ENCODE data around the gene EYA4.

The EYA4 gene

DNA sequence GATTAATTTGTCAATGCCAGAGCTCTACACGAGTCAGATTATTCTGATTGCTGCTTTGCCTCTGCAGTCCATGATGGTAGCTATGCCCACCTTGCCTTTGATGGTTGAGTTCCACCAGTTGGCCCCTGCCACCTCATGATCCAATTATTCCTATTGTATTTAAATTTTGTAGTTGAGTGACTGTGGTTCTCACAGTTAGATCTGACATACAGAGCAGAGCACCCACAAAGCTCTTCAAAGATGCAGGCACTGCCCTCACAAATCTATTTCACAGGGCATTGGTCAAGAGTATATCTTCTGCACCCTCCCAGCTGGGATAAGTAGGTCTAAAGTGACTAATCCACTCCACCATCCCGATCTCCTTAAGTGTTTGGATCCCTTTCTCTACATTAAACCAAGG is 318.8 kb downstream of the EYA4 start:
- Histone ChIP-seq H3K4me1 (ENCODE audit: control insufficient read depth in 5 of 5, insufficient read depth in 5 of 5, low read length in 5 of 5) (no peaks in the 10 kb centered on the region), H3K4me3 (ENCODE audit: low read depth in 1 of 5, low read length in 5 of 5) (peak overlapping the region in 2 of 5 donors; percentile 15 to 33), H3K9ac (ENCODE audit: low read length in 5 of 5) (no peak overlapping the region), H3K27me3 (ENCODE audit: control insufficient read depth in 5 of 5, insufficient read depth in 4 of 5, low read length in 5 of 5) (no peaks in the 10 kb centered on the region), H3K36me3 (ENCODE audit: control insufficient read depth in 5 of 5, insufficient read depth in 5 of 5, low read length in 5 of 5) (no peaks in the 10 kb centered on the region), H3K27ac (ENCODE audit: low read depth, low read length) (no peak overlapping the region), H3K9me3 (ENCODE audit: control insufficient read depth in 5 of 5, low read length in 5 of 5) (peaks cover 7 to 21% (median 17%) of the 10 kb centered on the region in 5 donors)

GRCh38 chr6:133567636-133568035 is 326.5 kb downstream of the EYA4 start:
- Histone ChIP-seq H3K27me3 (ENCODE audit: control insufficient read depth in 5 of 5, insufficient read depth in 4 of 5, low read length in 5 of 5) (peaks cover 0 to 3% (median 0%) of the 10 kb centered on the region in 5 donors), H3K36me3 (ENCODE audit: control insufficient read depth in 5 of 5, insufficient read depth in 5 of 5, low read length in 5 of 5) (no peaks in the 10 kb centered on the region), H3K9me3 (ENCODE audit: control insufficient read depth in 5 of 5, low read length in 5 of 5) (no peaks in the 10 kb centered on the region), H3K4me1 (ENCODE audit: control insufficient read depth in 5 of 5, insufficient read depth in 5 of 5, low read length in 5 of 5) (peaks cover 0 to 8% (median 3%) of the 10 kb centered on the region in 5 donors), H3K27ac (ENCODE audit: low read depth, low read length) (no peak overlapping the region), H3K9ac (ENCODE audit: low read length in 5 of 5) (no peak overlapping the region), H3K4me3 (ENCODE audit: low read depth in 1 of 5, low read length in 5 of 5) (no peak overlapping the region)

GRCh38 chr6:133568970-133569889 is 328.1 kb downstream of the EYA4 start:
- H3K36me3 ChIP-seq (ENCODE audit: control insufficient read depth in 5 of 5, insufficient read depth in 5 of 5, low read length in 5 of 5) = no peaks in the 10 kb centered on the region
- no peaks in the 10 kb centered on the region for H3K9me3 ChIP-seq (ENCODE audit: control insufficient read depth in 5 of 5, low read length in 5 of 5)
- H3K4me3 ChIP-seq (ENCODE audit: low read depth in 1 of 5, low read length in 5 of 5) = peak overlapping the region; percentile 45 to 77 (median 58)
- no peak overlapping the region for H3K27ac ChIP-seq (ENCODE audit: low read depth, low read length)
- H3K9ac ChIP-seq (ENCODE audit: low read length in 5 of 5) = peak overlapping the region in 2 of 5 donors; percentile 25 to 66
- H3K4me1 ChIP-seq (ENCODE audit: control insufficient read depth in 5 of 5, insufficient read depth in 5 of 5, low read length in 5 of 5) = peaks cover 0 to 8% (median 3%) of the 10 kb centered on the region in 5 donors
- peaks cover 0 to 3% (median 0%) of the 10 kb centered on the region in 5 donors for H3K27me3 ChIP-seq (ENCODE audit: control insufficient read depth in 5 of 5, insufficient read depth in 4 of 5, low read length in 5 of 5)

DNA sequence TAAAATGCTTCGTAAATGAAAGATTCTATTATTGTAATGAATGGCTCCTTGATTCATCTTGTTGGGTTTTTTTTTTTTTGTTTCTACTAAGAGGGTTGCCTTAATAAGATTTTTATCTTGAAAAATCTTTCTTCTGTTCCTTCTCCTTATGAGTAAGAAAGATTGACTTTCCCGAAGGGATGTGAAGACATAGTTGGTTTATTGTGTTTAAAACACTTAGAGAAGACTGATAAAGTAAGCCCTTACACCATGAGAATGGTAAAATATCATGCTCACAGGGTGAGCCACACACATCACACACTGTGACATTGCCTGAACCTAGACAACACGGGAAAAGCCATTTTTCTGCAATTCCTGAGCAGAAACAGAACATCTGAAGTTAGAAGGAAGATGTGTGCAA is 330.5 kb downstream of the EYA4 start:
- Histone ChIP-seq H3K27me3 (ENCODE audit: control insufficient read depth in 5 of 5, insufficient read depth in 4 of 5, low read length in 5 of 5) (peaks cover 0 to 3% (median 0%) of the 10 kb centered on the region in 5 donors), H3K4me1 (ENCODE audit: control insufficient read depth in 5 of 5, insufficient read depth in 5 of 5, low read length in 5 of 5) (peaks cover 0 to 8% (median 3%) of the 10 kb centered on the region in 5 donors), H3K4me3 (ENCODE audit: low read depth in 1 of 5, low read length in 5 of 5) (no peak overlapping the region), H3K9me3 (ENCODE audit: control insufficient read depth in 5 of 5, low read length in 5 of 5) (no peaks in the 10 kb centered on the region), H3K36me3 (ENCODE audit: control insufficient read depth in 5 of 5, insufficient read depth in 5 of 5, low read length in 5 of 5) (no peaks in the 10 kb centered on the region), H3K27ac (ENCODE audit: low read depth, low read length) (no peak overlapping the region), H3K9ac (ENCODE audit: low read length in 5 of 5) (no peak overlapping the region)

DNA sequence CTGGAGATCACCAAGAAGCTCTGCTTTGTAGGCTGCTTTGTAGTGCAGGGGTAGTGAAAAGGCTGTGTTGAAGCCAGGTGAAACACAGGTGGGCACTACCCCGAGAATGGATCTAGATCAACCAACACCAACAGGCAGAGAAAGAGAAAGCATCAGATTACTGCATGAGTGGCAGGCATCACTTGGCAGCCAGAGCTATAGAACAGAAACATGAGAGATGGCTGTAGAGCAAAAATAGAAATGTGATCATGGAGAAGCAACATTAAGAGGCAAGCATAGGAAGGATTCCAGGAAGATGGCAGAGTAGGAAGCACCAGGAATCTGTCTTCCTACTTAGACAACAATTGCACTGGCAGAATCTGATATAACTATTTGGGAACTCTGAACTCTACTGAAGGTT is 336.7 kb downstream of the EYA4 start:
- no peaks in the 10 kb centered on the region for H3K27me3 ChIP-seq (ENCODE audit: control insufficient read depth in 5 of 5, insufficient read depth in 4 of 5, low read length in 5 of 5)
- no peak overlapping the region for H3K4me3 ChIP-seq (ENCODE audit: low read depth in 1 of 5, low read length in 5 of 5)
- no peak overlapping the region for H3K27ac ChIP-seq (ENCODE audit: low read depth, low read length)
- H3K9me3 ChIP-seq (ENCODE audit: control insufficient read depth in 5 of 5, low read length in 5 of 5) = peaks cover 0 to 7% (median 0%) of the 10 kb centered on the region in 5 donors
- H3K36me3 ChIP-seq (ENCODE audit: control insufficient read depth in 5 of 5, insufficient read depth in 5 of 5, low read length in 5 of 5) = no peaks in the 10 kb centered on the region
- H3K4me1 ChIP-seq (ENCODE audit: control insufficient read depth in 5 of 5, insufficient read depth in 5 of 5, low read length in 5 of 5) = no peaks in the 10 kb centered on the region
- no peak overlapping the region for H3K9ac ChIP-seq (ENCODE audit: low read length in 5 of 5)

Data from subcutaneous abdominal adipose tissue (tissue), 5 donors.